ENCODE results near the gene KIF26B. TPM values are rescaled to one million over a fixed set of nuclear protein-coding genes. Genes with fewer than 3 reads are reported as not detected.
A peak's percentile ranks its signal among the peaks of the same experiment; 100 is the strongest.
"Not testable (repeated sequence)": the region's sequence is repeated elsewhere in the genome, so short reads cannot be mapped to it uniquely, and the experiment has no call there.

KIF26B gene
- total RNA-seq, 1 donor from 2014 or later: 0.13 TPM

GRCh38 chr1:245323765-245324164, 169.0 kb downstream of the KIF26B start:
- H3K4me3 Mint-ChIP-seq; intact Hi-C loops (cut with micrococcal nuclease); H3K27ac Mint-ChIP-seq; H3K36me3 Mint-ChIP-seq (ENCODE audit: low read depth); DNase-seq (ENCODE audit: low spot score); H3K27me3 Mint-ChIP-seq (ENCODE audit: insufficient read depth); H3K4me1 Mint-ChIP-seq (ENCODE audit: low read depth); H3K9me3 Mint-ChIP-seq: not testable (repeated sequence)

- peaks cover 2% of the 10 kb centered on the region for H3K27me3 Mint-ChIP-seq (ENCODE audit: insufficient read depth)
- H3K4me1 Mint-ChIP-seq (ENCODE audit: low read depth): no peaks in the 10 kb centered on the region
- DNase-seq (ENCODE audit: low spot score): no peak
- H3K27ac Mint-ChIP-seq: no peak overlapping the region
- no peak overlapping the region for H3K4me3 Mint-ChIP-seq
- H3K36me3 Mint-ChIP-seq (ENCODE audit: low read depth): no peaks in the 10 kb centered on the region
- H3K9me3 Mint-ChIP-seq: no peaks in the 10 kb centered on the region
- intact Hi-C loops (cut with micrococcal nuclease): no loop called here
Observed at GRCh38 chr1:245325922-245326795, 171.4 kb downstream of the KIF26B start.

- peaks cover 2% of the 10 kb centered on the region for H3K27me3 Mint-ChIP-seq (ENCODE audit: insufficient read depth)
- no peaks in the 10 kb centered on the region for H3K9me3 Mint-ChIP-seq
- intact Hi-C loops (cut with micrococcal nuclease): no loop called here
- H3K4me3 Mint-ChIP-seq: no peak overlapping the region
- DNase-seq (ENCODE audit: low spot score): no peak
- H3K4me1 Mint-ChIP-seq (ENCODE audit: low read depth): no peaks in the 10 kb centered on the region
- H3K27ac Mint-ChIP-seq: no peak overlapping the region
- H3K36me3 Mint-ChIP-seq (ENCODE audit: low read depth): no peaks in the 10 kb centered on the region
Observed at GRCh38 chr1:245327360-245327759, 172.6 kb downstream of the KIF26B start.

GRCh38 chr1:245327842-245328241, 173.1 kb downstream of the KIF26B start:
- Mint-ChIP-seq H3K4me1 (ENCODE audit: low read depth) (no peaks in the 10 kb centered on the region), H3K9me3 (no peaks in the 10 kb centered on the region), H3K4me3 (no peak overlapping the region), H3K36me3 (ENCODE audit: low read depth) (no peaks in the 10 kb centered on the region), H3K27me3 (ENCODE audit: insufficient read depth) (peaks cover 2% of the 10 kb centered on the region), H3K27ac (no peak overlapping the region)
- intact Hi-C loops (cut with micrococcal nuclease): no loop called here
- DNase-seq (ENCODE audit: low spot score): no peak

- Mint-ChIP-seq H3K27ac (no peak overlapping the region), H3K27me3 (ENCODE audit: insufficient read depth) (no peaks in the 10 kb centered on the region), H3K4me1 (ENCODE audit: low read depth) (no peaks in the 10 kb centered on the region), H3K4me3 (no peak overlapping the region), H3K36me3 (ENCODE audit: low read depth) (no peaks in the 10 kb centered on the region), H3K9me3 (no peaks in the 10 kb centered on the region)
- DNase-seq (ENCODE audit: low spot score): no peak
- intact Hi-C loops (cut with micrococcal nuclease): no loop called here
Observed at GRCh38 chr1:245330951-245331350, 176.2 kb downstream of the KIF26B start.

- intact Hi-C loops (cut with micrococcal nuclease): no loop called here
- Mint-ChIP-seq H3K36me3 (ENCODE audit: low read depth) (no peaks in the 10 kb centered on the region), H3K4me3 (no peak overlapping the region), H3K27ac (no peak overlapping the region), H3K4me1 (ENCODE audit: low read depth) (peaks cover 8% of the 10 kb centered on the region), H3K9me3 (no peaks in the 10 kb centered on the region), H3K27me3 (ENCODE audit: insufficient read depth) (no peaks in the 10 kb centered on the region)
- no peak for DNase-seq (ENCODE audit: low spot score)
Observed at GRCh38 chr1:245332085-245332484, 177.3 kb downstream of the KIF26B start.

- no peaks in the 10 kb centered on the region for H3K27me3 Mint-ChIP-seq (ENCODE audit: insufficient read depth)
- H3K27ac Mint-ChIP-seq: peak overlapping the region; percentile 10
- intact Hi-C loops (cut with micrococcal nuclease): no loop called here
- H3K4me1 Mint-ChIP-seq (ENCODE audit: low read depth): peaks cover 8% of the 10 kb centered on the region
- no peaks in the 10 kb centered on the region for H3K9me3 Mint-ChIP-seq
- H3K4me3 Mint-ChIP-seq: no peak overlapping the region
- DNase-seq (ENCODE audit: low spot score): no peak
- H3K36me3 Mint-ChIP-seq (ENCODE audit: low read depth): no peaks in the 10 kb centered on the region
Observed at GRCh38 chr1:245332513-245332912, 177.7 kb downstream of the KIF26B start.

GRCh38 chr1:245334235-245334634, 179.4 kb downstream of the KIF26B start:
- no peak overlapping the region for H3K27ac Mint-ChIP-seq
- DNase-seq (ENCODE audit: low spot score): no peak
- H3K9me3 Mint-ChIP-seq: no peaks in the 10 kb centered on the region
- H3K4me1 Mint-ChIP-seq (ENCODE audit: low read depth): peaks cover 8% of the 10 kb centered on the region
- no peaks in the 10 kb centered on the region for H3K36me3 Mint-ChIP-seq (ENCODE audit: low read depth)
- intact Hi-C loops (cut with micrococcal nuclease): no loop called here
- no peak overlapping the region for H3K4me3 Mint-ChIP-seq
- no peaks in the 10 kb centered on the region for H3K27me3 Mint-ChIP-seq (ENCODE audit: insufficient read depth)

- no peak overlapping the region for H3K4me3 Mint-ChIP-seq
- H3K36me3 Mint-ChIP-seq (ENCODE audit: low read depth): no peaks in the 10 kb centered on the region
- DNase-seq (ENCODE audit: low spot score): no peak
- intact Hi-C loops (cut with micrococcal nuclease): no loop called here
- no peaks in the 10 kb centered on the region for H3K27me3 Mint-ChIP-seq (ENCODE audit: insufficient read depth)
- H3K4me1 Mint-ChIP-seq (ENCODE audit: low read depth): peaks cover 8% of the 10 kb centered on the region
- no peaks in the 10 kb centered on the region for H3K9me3 Mint-ChIP-seq
- no peak overlapping the region for H3K27ac Mint-ChIP-seq
Observed at GRCh38 chr1:245334827-245335490, 180.2 kb downstream of the KIF26B start.

- intact Hi-C loops (cut with micrococcal nuclease); H3K4me3 Mint-ChIP-seq; H3K27me3 Mint-ChIP-seq (ENCODE audit: insufficient read depth); H3K36me3 Mint-ChIP-seq (ENCODE audit: low read depth); H3K4me1 Mint-ChIP-seq (ENCODE audit: low read depth); H3K9me3 Mint-ChIP-seq; DNase-seq (ENCODE audit: low spot score); H3K27ac Mint-ChIP-seq: not testable (repeated sequence)
Observed at GRCh38 chr1:245335684-245336083, 180.9 kb downstream of the KIF26B start.

GRCh38 chr1:245336149-245336983, 181.6 kb downstream of the KIF26B start:
- intact Hi-C loops (cut with micrococcal nuclease): no loop called here
- Mint-ChIP-seq H3K27ac (no peak overlapping the region), H3K36me3 (ENCODE audit: low read depth) (no peaks in the 10 kb centered on the region), H3K9me3 (no peaks in the 10 kb centered on the region), H3K4me3 (no peak overlapping the region), H3K4me1 (ENCODE audit: low read depth) (peaks cover 8% of the 10 kb centered on the region), H3K27me3 (ENCODE audit: insufficient read depth) (no peaks in the 10 kb centered on the region)
- no peak for DNase-seq (ENCODE audit: low spot score)

GRCh38 chr1:245336984-245337355, 182.2 kb downstream of the KIF26B start:
- intact Hi-C loops (cut with micrococcal nuclease); H3K4me1 Mint-ChIP-seq (ENCODE audit: low read depth); H3K4me3 Mint-ChIP-seq: not testable (repeated sequence)

More at GRCh38 chr1:245336984-245337355, 182.2 kb downstream of the KIF26B start:
- H3K36me3 Mint-ChIP-seq (ENCODE audit: low read depth); DNase-seq (ENCODE audit: low spot score); H3K9me3 Mint-ChIP-seq; H3K27me3 Mint-ChIP-seq (ENCODE audit: insufficient read depth); H3K27ac Mint-ChIP-seq: not testable (repeated sequence)
